Left kidney (tissue), 2 donors: ENCODE results near the gene STING1. TPM values are rescaled to one million over a fixed set of nuclear protein-coding genes. Genes with fewer than 3 reads are reported as not detected.

Source experiments
- DNase-seq: peaks from one replicate; pipeline ENCODE4 v3.0.0-alpha.2; 2013
- polyA plus RNA-seq: library from polyadenylated mRNA; unstranded; fragments of 120-200 nt; gene quantifications from one replicate; pipeline ENCODE4 v1.2.1, GENCODE V29; 2013; ENCODE audit not compliant: insufficient read length

Gene STING1
- polyA plus RNA-seq, 1 donor: 31.6 TPM

- DNase-seq: no peak
Observed at GRCh38 chr5:139468421-139468931, 14.1 kb downstream of the STING1 start.

- DNase-seq: no peak
Observed at GRCh38 chr5:139462586-139463276, 19.8 kb downstream of the STING1 start, which contains the start of gene ECSCR. Gene ECSCR, minus strand, starts transcription at chr5:139462743. Its CDS starts 73 bp downstream, at chr5:139462670.

- DNase-seq: no peak
Observed at GRCh38 chr5:139461698-139462097, 20.9 kb downstream of the STING1 start.

- DNase-seq: no peak
Observed at GRCh38 chr5:139461176-139461575, 21.4 kb downstream of the STING1 start.

- DNase-seq: no peak
Observed at GRCh38 chr5:139460455-139460854, 22.1 kb downstream of the STING1 start.

- DNase-seq: no peak
Observed at GRCh38 chr5:139459451-139459934, 23.1 kb downstream of the STING1 start.

- DNase-seq: no peak
Observed at GRCh38 chr5:139458580-139459407, 23.8 kb downstream of the STING1 start.

GRCh38 chr5:139457653-139458306 is 24.8 kb downstream of the STING1 start:
- DNase-seq: no peak

- DNase-seq: no peak
Observed at GRCh38 chr5:139457241-139457640, 25.3 kb downstream of the STING1 start.

GRCh38 chr5:139456776-139457175 is 25.8 kb downstream of the STING1 start:
- no peak for DNase-seq

- no peak for DNase-seq
Observed at GRCh38 chr5:139454568-139455290, 27.8 kb downstream of the STING1 start.

GRCh38 chr5:139453683-139454567 is 28.6 kb downstream of the STING1 start:
- DNase-seq: no peak

GRCh38 chr5:139451878-139452660 is 30.5 kb downstream of the STING1 start:
- DNase-seq: no peak

- no peak for DNase-seq
Observed at GRCh38 chr5:139451176-139451575, 31.4 kb downstream of the STING1 start.

GRCh38 chr5:139446956-139447779 is 35.4 kb downstream of the STING1 start:
- DNase-seq: no peak

GRCh38 chr5:139445325-139446170 is 37.0 kb downstream of the STING1 start:
- DNase-seq: no peak

- no peak for DNase-seq
Observed at GRCh38 chr5:139443831-139444453, 38.6 kb downstream of the STING1 start.
